ENCODE data around the gene AURKAIP1.

Gene AURKAIP1

GRCh38 chr1:1325288-1326074, 49.5 kb downstream of the AURKAIP1 start:
- H3K27me3 ChIP-seq (ENCODE audit: control insufficient read depth, insufficient read depth, low read length), result no peaks in the 10 kb centered on the region
- H3K36me3 ChIP-seq (ENCODE audit: control insufficient read depth, insufficient read depth, low read length), result peaks cover 3% of the 10 kb centered on the region
- peak overlapping the region; percentile 67 for H3K27ac ChIP-seq (ENCODE audit: low read depth, low read length)
- H3K9ac ChIP-seq (ENCODE audit: low read length), result peak overlapping the region; percentile 85
- peaks cover 11% of the 10 kb centered on the region for H3K4me1 ChIP-seq (ENCODE audit: control insufficient read depth, insufficient read depth, low read length)
- peak overlapping the region; percentile 84 for H3K4me3 ChIP-seq (ENCODE audit: low read length)

DNA sequence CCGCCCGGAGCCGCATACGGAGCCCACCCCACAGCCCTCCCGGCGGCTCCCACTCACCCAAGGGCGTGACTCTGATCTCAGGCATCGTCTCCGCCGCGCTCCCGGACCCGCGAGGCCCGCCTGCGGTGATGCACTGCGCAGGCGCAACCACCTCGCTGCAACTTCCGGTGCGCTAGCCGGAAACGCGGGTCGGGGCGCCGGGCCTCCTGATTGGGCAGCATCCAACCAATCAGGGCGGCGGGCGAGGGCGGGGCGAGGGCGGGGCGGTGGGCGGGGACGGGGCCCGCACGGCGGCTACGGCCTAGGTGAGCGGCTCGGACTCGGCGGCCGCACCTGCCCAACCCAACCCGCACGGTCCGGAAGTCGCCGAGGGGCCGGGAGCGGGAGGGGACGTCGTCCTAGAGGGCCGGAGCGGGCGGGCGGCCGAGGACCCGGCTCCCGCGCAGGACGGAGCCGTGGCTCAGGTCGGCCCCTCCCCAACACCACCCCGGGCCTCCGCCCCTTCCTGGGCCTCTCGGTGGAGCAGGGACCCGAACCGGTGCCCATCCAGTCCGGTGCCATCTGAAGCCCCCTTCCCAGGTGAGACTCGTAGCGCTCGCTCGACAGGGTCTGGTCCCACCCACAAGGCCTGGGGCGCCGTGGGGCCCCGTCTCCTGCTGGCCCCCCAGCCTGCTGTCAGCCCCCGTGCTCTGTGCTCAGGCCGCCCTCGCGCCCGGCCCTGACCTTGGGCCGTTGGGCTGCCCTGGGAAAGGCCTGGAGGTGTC, 50.3 kb downstream of the AURKAIP1 start, which contains the start of the genes CPTP and INTS11:
Gene CPTP (plus strand): TSS at position 279 of the 764 bp plus-strand sequence. CDS start 2,109 bp downstream, outside the sequence.
Gene INTS11 (minus strand): TSS at position 137 of the 764 bp plus-strand sequence. CDS start 52 bp downstream, at position 85.
- Histone ChIP-seq H3K27me3 (ENCODE audit: control insufficient read depth, insufficient read depth, low read length) (no peaks in the 10 kb centered on the region), H3K9ac (ENCODE audit: low read length) (peak within 1 kb of the TSS; percentile 85), H3K4me3 (ENCODE audit: low read length) (peak within 1 kb of the TSS; percentile 90), H3K36me3 (ENCODE audit: control insufficient read depth, insufficient read depth, low read length) (peaks cover 11% of the 10 kb centered on the region), H3K27ac (ENCODE audit: low read depth, low read length) (peak within 1 kb of the TSS; percentile 83), H3K4me1 (ENCODE audit: control insufficient read depth, insufficient read depth, low read length) (peaks cover 11% of the 10 kb centered on the region)

DNA sequence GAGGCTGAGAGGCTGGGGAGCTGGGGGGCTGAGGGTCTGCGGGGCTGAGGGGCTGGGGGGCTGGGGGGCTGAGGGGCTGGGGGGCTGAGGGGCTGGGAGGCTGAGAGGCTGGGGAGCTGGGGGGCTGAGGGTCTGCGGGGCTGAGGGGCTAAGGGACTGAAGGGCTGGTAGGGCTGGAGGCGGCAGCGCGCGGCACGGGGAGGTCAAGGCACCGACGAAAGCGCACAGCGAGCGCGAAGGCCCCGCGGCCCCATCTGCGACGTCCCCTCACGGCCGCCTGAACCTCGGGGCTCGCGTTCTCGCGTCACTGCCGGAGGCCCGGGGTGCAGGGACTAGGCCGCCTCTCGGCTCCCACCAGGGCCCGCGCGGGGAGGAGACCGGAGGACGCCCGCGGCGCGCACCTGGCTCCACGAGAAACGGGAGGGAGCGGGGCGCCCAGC, 50.9 kb downstream of the AURKAIP1 start:
- H3K4me1 ChIP-seq (ENCODE audit: control insufficient read depth, insufficient read depth, low read length), result peaks cover 11% of the 10 kb centered on the region
- no peaks in the 10 kb centered on the region for H3K27me3 ChIP-seq (ENCODE audit: control insufficient read depth, insufficient read depth, low read length)
- peak overlapping the region; percentile 90 for H3K4me3 ChIP-seq (ENCODE audit: low read length)
- peaks cover 16% of the 10 kb centered on the region for H3K36me3 ChIP-seq (ENCODE audit: control insufficient read depth, insufficient read depth, low read length)
- H3K9ac ChIP-seq (ENCODE audit: low read length), result peak overlapping the region; percentile 68
- peak overlapping the region; percentile 83 for H3K27ac ChIP-seq (ENCODE audit: low read depth, low read length)
